ENCODE measurements around the gene MKNK2.
A peak's percentile ranks its signal among the peaks of the same experiment; 100 is the strongest.

MKNK2 gene

GRCh38 chr19:2079865-2080301 lies 28.8 kb upstream of the MKNK2 start:
- DNase-seq = no peak

DNA sequence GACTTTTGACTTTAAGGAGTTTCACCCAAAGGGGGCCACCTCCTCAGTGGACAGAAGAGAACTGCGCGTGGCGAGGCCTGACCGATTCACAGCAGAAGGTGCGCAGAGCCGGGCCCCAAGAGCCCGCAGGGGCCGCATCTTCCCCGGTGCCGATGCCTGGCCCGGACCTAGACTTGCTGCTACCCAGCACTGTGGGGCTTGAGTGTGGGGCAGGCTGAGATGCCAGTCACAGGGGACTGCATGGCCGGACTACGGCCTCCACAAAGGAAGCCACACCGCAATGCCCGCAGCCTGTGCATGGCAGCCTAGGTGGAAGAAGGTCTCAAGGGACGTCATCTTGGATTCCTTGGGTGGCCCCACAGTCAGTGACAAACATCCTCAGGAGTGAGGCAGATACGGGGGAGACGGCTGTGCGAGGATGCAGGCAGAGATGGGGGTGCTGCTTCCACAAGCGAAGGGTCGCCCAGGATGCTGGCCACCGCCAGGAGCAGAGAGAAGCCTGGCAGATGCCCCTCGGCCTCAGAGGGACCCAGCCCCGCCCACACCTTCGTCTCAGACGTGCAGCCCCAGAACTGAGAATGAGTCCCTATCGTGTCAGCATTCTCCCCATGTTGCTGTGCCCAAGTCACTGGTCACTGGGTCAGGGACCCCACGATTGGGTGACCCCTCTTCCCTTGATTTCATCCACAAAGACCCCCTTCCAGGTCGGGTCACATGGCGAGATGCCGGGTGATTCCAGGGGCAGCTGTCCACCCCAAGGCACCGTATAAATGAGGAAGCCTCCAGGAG lies 28.2 kb upstream of the MKNK2 start:
- DNase-seq = no peak

- DNase-seq = no peak
Measured at GRCh38 chr19:2077833-2078619, 27.0 kb upstream of the MKNK2 start.

DNA sequence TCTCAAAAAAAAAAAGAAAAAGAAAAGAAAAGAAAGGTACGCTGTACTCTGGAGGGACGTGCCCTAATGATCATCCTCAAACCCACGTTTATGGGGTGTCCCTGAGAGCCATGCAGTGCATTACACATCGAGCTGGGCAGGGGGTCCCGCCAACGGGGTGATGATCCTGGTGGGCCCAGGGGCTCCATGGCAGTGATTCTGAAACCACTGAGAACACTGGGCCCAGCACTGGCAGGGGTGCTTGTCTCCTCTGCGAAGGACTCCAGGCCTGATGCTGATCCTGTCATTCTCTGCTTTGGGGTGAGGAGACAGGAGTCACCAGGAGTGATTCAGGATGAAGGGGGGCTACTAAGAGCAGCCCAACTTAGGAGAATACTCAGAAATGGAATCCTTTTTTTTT lies 26.4 kb upstream of the MKNK2 start:
- no peak for DNase-seq

- no peak for DNase-seq
Measured at GRCh38 chr19:2076526-2076944, 25.5 kb upstream of the MKNK2 start.

- DNase-seq = no peak
Measured at GRCh38 chr19:2072757-2073551, 21.9 kb upstream of the MKNK2 start.

GRCh38 chr19:2070986-2071673 lies 20.1 kb upstream of the MKNK2 start:
- no peak for DNase-seq

DNA sequence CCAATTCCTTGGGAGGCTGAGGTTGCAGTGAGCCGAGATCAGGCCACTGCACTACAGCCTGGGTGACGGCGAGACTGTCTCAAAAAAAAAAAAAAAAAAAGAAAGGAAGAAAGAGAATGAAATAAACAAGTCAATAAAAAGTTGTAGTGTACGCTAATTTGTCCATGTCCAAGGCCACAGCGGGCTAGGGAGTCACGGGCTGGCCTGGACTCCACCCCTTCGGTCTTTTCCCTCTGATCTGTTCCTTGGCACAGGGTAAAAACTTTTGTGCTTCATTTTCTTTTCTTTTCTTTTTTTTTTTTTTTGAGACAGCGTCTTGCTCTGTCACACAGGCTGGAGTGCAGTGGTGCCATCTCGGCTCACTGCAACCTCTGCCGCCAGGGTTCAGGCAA lies 19.4 kb upstream of the MKNK2 start:
- DNase-seq = no peak

DNA sequence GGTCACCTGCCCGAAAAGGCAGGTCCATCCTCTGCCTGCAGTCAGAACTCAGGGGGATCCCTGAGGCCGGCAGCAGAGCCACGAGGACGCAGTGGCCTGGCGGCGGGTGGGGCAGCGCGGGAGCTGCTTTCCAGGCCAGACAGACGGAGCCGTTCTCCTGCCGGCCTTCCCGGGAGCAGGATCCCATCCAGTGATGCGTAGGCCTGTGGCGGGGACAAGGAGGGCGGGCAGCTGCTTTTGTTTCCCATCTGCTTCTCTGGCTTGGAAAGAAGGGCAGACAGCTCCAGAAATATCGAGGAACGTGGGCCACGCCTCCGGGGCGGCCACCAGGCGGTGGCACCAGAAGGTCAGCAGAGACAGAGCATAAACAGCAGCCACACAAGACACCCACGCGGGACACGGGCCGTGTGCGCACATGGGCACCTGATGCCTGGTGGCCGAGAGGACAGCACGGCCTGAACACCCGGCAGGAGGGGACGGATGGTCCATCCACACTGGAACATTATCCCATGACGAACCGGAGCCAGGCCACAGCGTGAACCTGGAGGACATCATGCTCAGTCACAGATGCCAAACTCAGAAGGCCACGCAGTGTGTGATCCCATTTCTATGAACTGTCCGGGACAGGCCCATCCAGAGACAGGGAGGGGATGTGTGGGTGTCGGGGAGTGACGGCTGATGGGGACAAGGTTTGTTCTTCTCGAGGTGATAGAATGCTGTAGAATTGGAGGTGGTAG lies 13.9 kb upstream of the MKNK2 start:
- no peak for DNase-seq

DNA sequence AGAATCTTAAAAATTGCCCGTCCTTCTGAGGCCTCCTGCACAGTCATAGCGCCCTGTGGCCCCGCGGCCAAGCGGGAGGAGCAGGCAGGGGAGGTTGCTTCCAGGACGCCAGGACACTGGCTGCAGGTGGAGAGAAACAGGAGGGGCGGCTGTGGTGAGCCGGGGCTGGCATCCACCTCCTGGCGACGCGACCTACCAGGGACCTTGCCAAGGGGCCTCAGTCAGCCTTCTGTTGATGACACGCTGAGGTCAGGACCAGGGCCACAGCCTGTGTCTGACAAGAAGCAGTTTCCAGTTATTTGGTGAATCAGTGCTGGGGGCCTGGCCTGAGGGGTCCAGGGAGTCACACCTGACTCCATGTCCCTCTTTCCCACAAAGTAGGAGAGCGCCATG lies 13.3 kb upstream of the MKNK2 start:
- DNase-seq = no peak

DNA sequence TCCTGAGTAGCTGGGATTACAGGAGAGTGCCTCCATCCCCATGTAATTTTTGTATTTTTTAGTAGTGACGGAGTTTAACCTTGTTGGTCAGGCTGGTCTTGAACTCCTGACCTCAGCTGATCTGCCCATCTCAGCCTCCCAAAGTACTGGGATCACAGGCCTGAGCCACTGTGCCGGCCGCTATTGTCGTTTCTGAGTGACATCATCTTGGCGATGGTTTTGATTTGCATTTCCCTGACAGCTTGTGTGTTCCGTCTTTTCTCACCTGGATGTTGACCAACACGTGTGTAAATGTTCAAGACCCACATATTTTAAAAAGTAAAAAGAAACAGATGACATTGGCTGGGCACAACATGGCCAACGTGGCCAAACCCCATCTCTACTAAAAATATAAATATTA lies 12.8 kb upstream of the MKNK2 start:
- DNase-seq = no peak

DNA sequence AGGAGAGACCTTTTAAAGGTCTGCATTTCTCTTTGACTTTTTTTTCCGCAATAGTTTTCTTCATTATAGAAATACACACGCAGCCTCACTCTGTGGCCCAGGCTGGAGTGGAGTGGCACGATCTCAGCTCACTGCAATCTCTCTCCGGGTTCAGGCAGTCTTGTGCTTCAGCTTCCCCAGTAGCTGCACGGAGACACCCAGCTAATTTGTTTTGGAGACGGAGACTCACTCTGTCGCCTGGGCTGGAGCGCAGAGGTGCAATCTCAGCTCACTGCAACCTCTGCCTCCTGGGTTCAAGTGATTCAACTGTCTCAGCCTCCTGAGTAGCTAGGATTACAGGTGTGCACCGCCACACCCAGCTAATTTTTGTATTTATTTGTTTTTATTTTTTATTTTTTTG lies 11.7 kb upstream of the MKNK2 start:
- DNase-seq = no peak

GRCh38 chr19:2062389-2062729 lies 11.3 kb upstream of the MKNK2 start:
- DNase-seq = no peak

DNA sequence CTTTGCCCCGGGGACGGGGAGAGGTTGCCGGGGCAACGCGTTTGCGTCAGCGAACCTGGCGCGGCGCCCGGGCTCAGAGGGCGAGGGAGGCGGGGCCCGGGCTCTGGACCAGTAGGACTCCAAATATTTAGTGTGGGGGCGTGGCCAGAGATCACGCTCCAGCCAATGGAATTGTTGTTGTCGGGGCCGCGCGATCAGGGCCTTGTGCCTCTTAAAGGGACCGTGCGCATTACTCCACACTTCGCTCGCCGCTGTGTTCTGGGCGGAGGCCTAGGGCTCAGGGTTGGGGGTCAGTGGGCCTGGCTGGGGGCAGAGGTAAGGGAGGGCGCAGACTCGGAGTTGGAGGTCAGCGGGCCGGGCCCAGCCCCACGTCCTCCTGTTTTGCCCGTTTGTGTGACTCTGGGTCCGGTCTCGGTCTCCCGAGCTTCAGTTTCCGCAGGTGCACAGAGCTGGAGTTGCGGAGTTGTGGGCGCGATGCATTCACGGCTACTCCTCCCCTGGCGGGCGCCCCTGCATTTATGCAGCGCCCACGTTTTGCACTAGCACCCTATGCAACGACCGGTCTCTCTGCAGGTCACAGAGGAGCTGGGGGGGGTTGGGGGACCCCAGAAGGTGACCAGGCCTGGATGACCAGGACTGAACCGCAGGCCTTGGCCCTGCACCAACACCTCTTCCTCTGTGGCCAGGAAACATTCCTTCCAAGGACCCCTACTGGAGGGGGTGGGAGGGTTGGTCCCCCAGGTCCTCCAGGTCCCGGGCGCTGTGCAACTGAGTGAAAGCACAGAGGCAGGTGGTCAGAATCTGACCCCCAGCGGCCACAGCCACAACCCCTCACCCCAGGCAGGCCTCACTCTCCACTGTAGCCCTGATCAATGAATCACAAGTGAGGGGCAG lies 10.7 kb upstream of the MKNK2 start:
- DNase-seq = peak; percentile 99

GRCh38 chr19:2060884-2061494 lies 9.9 kb upstream of the MKNK2 start:
- DNase-seq = no peak

GRCh38 chr19:2059422-2060201 lies 8.6 kb upstream of the MKNK2 start:
- no peak for DNase-seq

GRCh38 chr19:2058570-2059421 lies 7.8 kb upstream of the MKNK2 start:
- no peak for DNase-seq

Data from activated gamma-delta T cell (primary cell).